Measurements from ENCODE around the gene RUSF1. TPM values are rescaled to one million over a fixed set of nuclear protein-coding genes. Genes with fewer than 3 reads are reported as not detected.

The RUSF1 gene
- total RNA-seq, 1 experiment from 2014 or later, result 96.0 TPM

DNA sequence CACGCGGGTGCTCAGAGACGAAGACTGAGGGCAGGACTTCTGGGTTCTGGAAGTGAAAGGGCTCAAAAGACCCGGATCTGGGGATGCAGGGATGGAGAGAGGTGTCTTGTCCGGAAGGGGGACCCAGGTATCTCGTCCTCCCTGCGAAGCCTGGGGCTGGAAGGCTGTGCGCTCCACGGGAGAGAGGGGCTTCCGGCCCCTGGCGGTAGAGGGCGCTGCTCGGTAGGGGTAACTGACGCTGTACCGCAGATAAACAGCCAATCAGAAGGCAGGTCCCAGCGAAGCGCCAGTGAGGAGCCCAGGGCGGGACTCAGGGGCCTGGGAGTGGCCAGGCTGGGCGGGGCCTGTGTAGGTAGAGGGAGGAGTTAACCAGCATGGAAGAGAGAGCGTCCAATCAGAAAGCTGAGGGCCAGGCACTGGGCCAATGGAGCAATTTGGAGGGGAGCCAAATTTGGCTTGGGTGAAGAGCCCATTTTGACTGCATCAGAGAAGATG is 35.4 kb downstream of the RUSF1 start:
- no peaks in the 10 kb centered on the region for H3K27me3 Mint-ChIP-seq (ENCODE audit: unreplicated experiment)
- intact Hi-C loops (cut with micrococcal nuclease; ENCODE audit: unreplicated experiment), result no loop called here
- H3K4me3 Mint-ChIP-seq (ENCODE audit: low read depth, unreplicated experiment), result peak overlapping the region; percentile 78
- peaks cover 37% of the 10 kb centered on the region for H3K36me3 Mint-ChIP-seq (ENCODE audit: insufficient read depth, unreplicated experiment)
- TF ChIP-seq, protein P1, sequence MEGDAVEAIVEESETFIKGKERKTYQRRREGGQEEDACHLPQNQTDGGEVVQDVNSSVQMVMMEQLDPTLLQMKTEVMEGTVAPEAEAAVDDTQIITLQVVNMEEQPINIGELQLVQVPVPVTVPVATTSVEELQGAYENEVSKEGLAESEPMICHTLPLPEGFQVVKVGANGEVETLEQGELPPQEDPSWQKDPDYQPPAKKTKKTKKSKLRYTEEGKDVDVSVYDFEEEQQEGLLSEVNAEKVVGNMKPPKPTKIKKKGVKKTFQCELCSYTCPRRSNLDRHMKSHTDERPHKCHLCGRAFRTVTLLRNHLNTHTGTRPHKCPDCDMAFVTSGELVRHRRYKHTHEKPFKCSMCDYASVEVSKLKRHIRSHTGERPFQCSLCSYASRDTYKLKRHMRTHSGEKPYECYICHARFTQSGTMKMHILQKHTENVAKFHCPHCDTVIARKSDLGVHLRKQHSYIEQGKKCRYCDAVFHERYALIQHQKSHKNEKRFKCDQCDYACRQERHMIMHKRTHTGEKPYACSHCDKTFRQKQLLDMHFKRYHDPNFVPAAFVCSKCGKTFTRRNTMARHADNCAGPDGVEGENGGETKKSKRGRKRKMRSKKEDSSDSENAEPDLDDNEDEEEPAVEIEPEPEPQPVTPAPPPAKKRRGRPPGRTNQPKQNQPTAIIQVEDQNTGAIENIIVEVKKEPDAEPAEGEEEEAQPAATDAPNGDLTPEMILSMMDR (IDR thresholded peaks at IDR 0.05; ENCODE audit: unreplicated experiment), result peak; percentile 33
- peak; percentile 54 for DNase-seq
- H3K4me1 Mint-ChIP-seq (ENCODE audit: low read depth, unreplicated experiment), result peaks cover 24% of the 10 kb centered on the region
- BruUV-seq (replicated peaks), result TSS peak; percentile 20
- no peaks in the 10 kb centered on the region for H3K9me3 Mint-ChIP-seq (ENCODE audit: low read depth, unreplicated experiment)
- H3K27ac Mint-ChIP-seq (ENCODE audit: unreplicated experiment), result peak overlapping the region; percentile 75
- CTCF ChIA-PET, result interaction anchor here (0.6 kb wide), 1 partner anchor 14 kb away, joined by 3 read pairs; the partner anchor contains the start of gene ARMC5

GRCh38 chr16:31471875-31472708 is 36.1 kb downstream of the RUSF1 start, which contains the start of gene TGFB1I1:
Gene TGFB1I1, plus strand, starts transcription at chr16:31472152. Its CDS starts 37 bp downstream, at chr16:31472189.
- H3K4me1 Mint-ChIP-seq (ENCODE audit: low read depth, unreplicated experiment), result peaks cover 20% of the 10 kb centered on the region
- no peaks in the 10 kb centered on the region for H3K27me3 Mint-ChIP-seq (ENCODE audit: unreplicated experiment)
- CTCF ChIA-PET, result interaction anchor here (1.0 kb wide), 1 partner anchor 11 kb away, joined by 4 read pairs; no protein-coding TSS in a partner anchor
- H3K27ac Mint-ChIP-seq (ENCODE audit: unreplicated experiment), result peak within 1 kb of the TSS; percentile 75
- no peaks in the 10 kb centered on the region for H3K9me3 Mint-ChIP-seq (ENCODE audit: low read depth, unreplicated experiment)
- BruUV-seq (replicated peaks), result no TSS peak
- H3K36me3 Mint-ChIP-seq (ENCODE audit: insufficient read depth, unreplicated experiment), result peaks cover 30% of the 10 kb centered on the region
- intact Hi-C loops (cut with micrococcal nuclease; ENCODE audit: unreplicated experiment), result no loop called here
- TF ChIP-seq, protein P1 (IDR thresholded peaks at IDR 0.05; ENCODE audit: unreplicated experiment), result no peak
- peak; percentile 41 for DNase-seq
- H3K4me3 Mint-ChIP-seq (ENCODE audit: low read depth, unreplicated experiment), result peak within 1 kb of the TSS; percentile 78

DNA sequence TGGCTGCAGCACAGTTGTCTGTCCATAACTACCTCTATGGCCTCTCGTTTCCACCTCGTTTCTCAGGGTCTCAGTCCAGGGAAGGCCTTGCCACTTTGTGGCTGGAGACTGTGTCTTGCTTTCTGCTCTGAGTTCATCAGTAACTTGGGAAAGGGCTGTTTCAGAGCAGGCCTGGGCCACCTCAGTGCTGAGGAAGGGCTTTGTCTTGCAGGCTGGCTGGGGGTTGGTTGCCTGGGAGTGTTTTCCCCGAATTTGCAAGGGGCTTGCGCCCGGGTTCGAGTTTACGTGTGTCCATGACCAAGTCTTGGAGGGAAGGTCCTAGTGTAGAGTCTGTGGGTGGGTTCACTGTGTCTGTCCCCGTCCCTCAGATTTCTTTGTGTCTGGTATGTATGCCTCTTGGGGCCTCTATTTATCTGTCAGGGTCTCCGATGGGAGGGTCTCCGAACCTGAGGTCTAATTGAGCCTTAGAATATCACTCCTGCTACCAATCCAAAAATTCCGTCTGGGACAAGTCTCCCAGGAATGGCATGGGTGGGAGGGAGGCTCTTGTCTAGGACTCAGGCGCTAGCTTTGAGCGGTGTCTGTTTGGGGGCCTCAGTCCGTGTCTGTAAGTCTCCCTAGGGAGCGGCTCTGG is 36.8 kb downstream of the RUSF1 start:
- CTCF ChIA-PET, result interaction anchor here (1.0 kb wide), 1 partner anchor 11 kb away, joined by 4 read pairs; no protein-coding TSS in a partner anchor
- Mint-ChIP-seq H3K4me3 (ENCODE audit: low read depth, unreplicated experiment) (peak overlapping the region; percentile 78), H3K27me3 (ENCODE audit: unreplicated experiment) (no peaks in the 10 kb centered on the region), H3K36me3 (ENCODE audit: insufficient read depth, unreplicated experiment) (peaks cover 23% of the 10 kb centered on the region), H3K9me3 (ENCODE audit: low read depth, unreplicated experiment) (no peaks in the 10 kb centered on the region), H3K4me1 (ENCODE audit: low read depth, unreplicated experiment) (peaks cover 17% of the 10 kb centered on the region), H3K27ac (ENCODE audit: unreplicated experiment) (no peak overlapping the region)
- intact Hi-C loops (cut with micrococcal nuclease; ENCODE audit: unreplicated experiment), result no loop called here
- TF ChIP-seq, protein P1 (IDR thresholded peaks at IDR 0.05; ENCODE audit: unreplicated experiment), result no peak
- no peak for DNase-seq
- BruUV-seq (replicated peaks), result no TSS peak

GRCh38 chr16:31470615-31471014 is 37.6 kb downstream of the RUSF1 start:
- Mint-ChIP-seq H3K27me3 (ENCODE audit: unreplicated experiment) (no peaks in the 10 kb centered on the region), H3K36me3 (ENCODE audit: insufficient read depth, unreplicated experiment) (peaks cover 21% of the 10 kb centered on the region), H3K4me1 (ENCODE audit: low read depth, unreplicated experiment) (peaks cover 13% of the 10 kb centered on the region), H3K4me3 (ENCODE audit: low read depth, unreplicated experiment) (no peak overlapping the region), H3K27ac (ENCODE audit: unreplicated experiment) (no peak overlapping the region), H3K9me3 (ENCODE audit: low read depth, unreplicated experiment) (no peaks in the 10 kb centered on the region)
- BruUV-seq (replicated peaks), result no TSS peak
- intact Hi-C loops (cut with micrococcal nuclease; ENCODE audit: unreplicated experiment), result no loop called here
- CTCF ChIA-PET, result no interaction called here
- TF ChIP-seq, protein P1 (IDR thresholded peaks at IDR 0.05; ENCODE audit: unreplicated experiment), result no peak
- no peak for DNase-seq
